GM10266 (cell line): ENCODE results near the gene RNF148.

Source experiments
- DNase-seq: peaks from one replicate; pipeline ENCODE4 v3.0.0; 2012; ENCODE audit errors: extremely low spot score
- TF ChIP-seq, protein P1 (sequence below): IDR thresholded peaks from 2 replicates; pipeline ENCODE4 v1.5.1; 2012; ENCODE audit warnings: mild to moderate bottlenecking, low read depth; ENCODE audit not compliant: control insufficient read depth, insufficient read depth; ENCODE audit errors: missing control alignments

Gene RNF148

GRCh38 chr7:122672536-122672935 is 30.2 kb downstream of the RNF148 start:
- DNase-seq: no peak
- TF ChIP-seq, protein P1, sequence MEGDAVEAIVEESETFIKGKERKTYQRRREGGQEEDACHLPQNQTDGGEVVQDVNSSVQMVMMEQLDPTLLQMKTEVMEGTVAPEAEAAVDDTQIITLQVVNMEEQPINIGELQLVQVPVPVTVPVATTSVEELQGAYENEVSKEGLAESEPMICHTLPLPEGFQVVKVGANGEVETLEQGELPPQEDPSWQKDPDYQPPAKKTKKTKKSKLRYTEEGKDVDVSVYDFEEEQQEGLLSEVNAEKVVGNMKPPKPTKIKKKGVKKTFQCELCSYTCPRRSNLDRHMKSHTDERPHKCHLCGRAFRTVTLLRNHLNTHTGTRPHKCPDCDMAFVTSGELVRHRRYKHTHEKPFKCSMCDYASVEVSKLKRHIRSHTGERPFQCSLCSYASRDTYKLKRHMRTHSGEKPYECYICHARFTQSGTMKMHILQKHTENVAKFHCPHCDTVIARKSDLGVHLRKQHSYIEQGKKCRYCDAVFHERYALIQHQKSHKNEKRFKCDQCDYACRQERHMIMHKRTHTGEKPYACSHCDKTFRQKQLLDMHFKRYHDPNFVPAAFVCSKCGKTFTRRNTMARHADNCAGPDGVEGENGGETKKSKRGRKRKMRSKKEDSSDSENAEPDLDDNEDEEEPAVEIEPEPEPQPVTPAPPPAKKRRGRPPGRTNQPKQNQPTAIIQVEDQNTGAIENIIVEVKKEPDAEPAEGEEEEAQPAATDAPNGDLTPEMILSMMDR: no peak

DNA sequence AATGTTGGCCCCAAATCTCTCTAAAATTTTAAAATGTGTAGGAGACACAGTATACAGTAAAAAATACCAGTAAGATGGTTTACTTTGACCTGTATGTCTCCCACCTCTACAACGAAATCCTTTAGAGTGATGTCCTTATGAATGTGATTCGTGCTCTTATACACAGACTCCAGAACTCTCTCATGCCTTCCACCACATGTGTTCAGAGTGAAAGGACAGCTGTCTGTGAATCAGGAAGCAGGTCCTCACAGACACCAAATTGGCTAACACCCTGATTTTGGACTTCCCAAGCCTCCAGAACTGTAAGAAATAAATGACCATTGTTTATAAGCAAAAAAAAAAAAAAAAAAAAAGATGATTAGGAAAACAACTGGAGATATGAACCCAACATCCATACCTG is 39.0 kb downstream of the RNF148 start:
- TF ChIP-seq, protein P1: no peak
- no peak for DNase-seq

DNA sequence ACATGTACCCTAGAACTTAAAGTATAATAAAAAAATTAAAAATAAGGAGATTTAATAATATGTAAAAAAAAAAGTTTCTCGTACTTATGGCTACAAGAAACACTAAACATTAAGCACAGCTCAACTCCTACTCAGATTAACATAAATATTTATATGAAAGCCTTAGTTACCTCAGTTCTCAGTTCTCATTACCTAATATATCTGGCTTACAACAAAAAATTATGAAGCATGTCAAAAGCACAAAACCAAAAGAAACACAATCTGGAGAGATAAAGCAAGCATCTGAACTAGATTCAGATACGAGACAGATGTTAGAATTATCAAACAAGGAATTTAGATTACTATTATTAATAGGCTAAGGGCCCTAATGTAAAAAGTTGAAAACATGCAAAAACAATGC is 43.9 kb downstream of the RNF148 start:
- TF ChIP-seq, protein P1: no peak
- DNase-seq: no peak

GRCh38 chr7:122653685-122654084 is 49.0 kb downstream of the RNF148 start:
- no peak for DNase-seq

DNA sequence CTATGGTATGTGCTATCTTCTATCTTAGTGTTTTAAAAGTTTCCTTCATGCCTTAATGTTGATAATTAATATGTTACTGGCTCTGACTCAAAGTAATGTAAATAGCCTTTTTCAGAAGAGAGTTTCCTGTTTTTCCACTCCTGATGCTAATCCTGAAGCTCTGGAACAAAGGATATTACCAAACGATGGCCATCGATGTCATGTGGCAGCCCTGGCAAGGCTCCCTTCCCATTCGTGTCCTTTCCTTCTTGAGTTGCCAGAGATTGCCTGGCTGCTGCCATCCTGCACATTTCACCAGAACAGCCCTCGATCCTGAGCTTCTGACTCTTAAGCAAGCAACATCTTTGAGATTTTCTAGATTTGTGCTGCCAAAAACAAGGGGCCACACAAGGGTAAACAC is 49.8 kb downstream of the RNF148 start:
- no peak for DNase-seq
- TF ChIP-seq, protein P1: no peak

More at GRCh38 chr7:122653685-122654084, 49.0 kb downstream of the RNF148 start:
- TF ChIP-seq, protein P1: no peak
